Umbilical cord (tissue), 2 donors: ENCODE results near the gene MICB. TPM values are rescaled to one million over a fixed set of nuclear protein-coding genes. Genes with fewer than 3 reads are reported as not detected.

Source experiments
- DNase-seq: peaks from one replicate; pipeline ENCODE4 v3.0.0-alpha.2; 2015; ENCODE audit warnings: low spot score
- total RNA-seq: library from RNA; depleted of rRNA; stranded (reverse); fragments of >200 nt; gene quantifications from one replicate; pipeline ENCODE4 v1.2.3, GENCODE V29; 2014; ENCODE audit warnings: low replicate concordance; ENCODE audit not compliant: insufficient read depth

The MICB gene
- total RNA-seq, 1 donor from 2014 or later = 0.24 TPM

- no peak for DNase-seq
These were observed 62.7 kb downstream of the MICB start for GRCh38 chr6:31560697-31561058.

Other genes with a start within 250 kb of the MICB start
- 107 TPM for gene HLA-C, start 226.1 kb upstream of the MICB start, total RNA-seq
- 113 TPM for gene HLA-B, start 141.0 kb upstream of the MICB start, total RNA-seq
- gene MICA, start 94.5 kb upstream of the MICB start, total RNA-seq = 6.0 TPM
- not detected for gene MCCD1, start 30.8 kb downstream of the MICB start, total RNA-seq
- gene DDX39B, start 43.9 kb downstream of the MICB start, total RNA-seq = 185 TPM
- gene ATP6V1G2, start 48.5 kb downstream of the MICB start, total RNA-seq = 3.6 TPM
- gene NFKBIL1, start 49.5 kb downstream of the MICB start, total RNA-seq = 28.6 TPM
- gene LTA, start 74.1 kb downstream of the MICB start, total RNA-seq = not detected
- 1.4 TPM for gene TNF, start 77.4 kb downstream of the MICB start, total RNA-seq
- 0.96 TPM for gene LTB, start 84.3 kb downstream of the MICB start, total RNA-seq
- not detected for gene LST1, start 88.1 kb downstream of the MICB start, total RNA-seq
- gene NCR3, start 94.9 kb downstream of the MICB start, total RNA-seq = not detected
- 63.6 TPM for gene AIF1, start 117.1 kb downstream of the MICB start, total RNA-seq
- 21.4 TPM for gene PRRC2A, start 122.6 kb downstream of the MICB start, total RNA-seq
- 58.7 TPM for gene BAG6, start 154.5 kb downstream of the MICB start, total RNA-seq
- gene APOM, start 157.7 kb downstream of the MICB start, total RNA-seq = not detected
- 24.1 TPM for gene C6orf47, start 162.6 kb downstream of the MICB start, total RNA-seq
- gene GPANK1, start 166.9 kb downstream of the MICB start, total RNA-seq = 9.6 TPM
- gene CSNK2B, start 167.9 kb downstream of the MICB start, total RNA-seq = 36.6 TPM
- gene LY6G5B, start 171.8 kb downstream of the MICB start, total RNA-seq = 1.2 TPM
- gene LY6G5C, start 182.9 kb downstream of the MICB start, total RNA-seq = 0.48 TPM
- 33.7 TPM for gene ABHD16A, start 205.2 kb downstream of the MICB start, total RNA-seq
- gene LY6G6F, start 208.7 kb downstream of the MICB start, total RNA-seq = not detected
- gene LY6G6D, start 217.2 kb downstream of the MICB start, total RNA-seq = not detected
- 3.1 TPM for gene LY6G6C, start 223.6 kb downstream of the MICB start, total RNA-seq
- gene MPIG6B, start 225.2 kb downstream of the MICB start, total RNA-seq = 3.1 TPM
- 87.4 TPM for gene DDAH2, start 231.2 kb downstream of the MICB start, total RNA-seq
- gene CLIC1, start 238.4 kb downstream of the MICB start, total RNA-seq = 203 TPM
- gene MSH5, start 241.9 kb downstream of the MICB start, total RNA-seq = 8.2 TPM